PC-3 (cell line): ENCODE measurements around the gene EFCAB11. TPM values are rescaled to one million over a fixed set of nuclear protein-coding genes. Genes with fewer than 3 reads are reported as not detected.

Experiments used
- ATAC-seq: fragments of 200-7000 bp; cut with Tn5 transposase; 2 replicates; pipeline ENCODE4 v1.9.1; 2020; ENCODE audit warnings: mild to moderate bottlenecking, moderate library complexity
- BruUV-seq: library from RNA; stranded (reverse); fragments of 400-500 nt; replicated peaks from 2 replicates; lab custom pipeline; 2021; lab: Mats Ljungman, UMichigan
- CTCF ChIA-PET: fragments of 300-600 bp; sonication (Branson Sonifier 250); formaldehyde crosslinking; loops from one replicate; lab custom pipeline; 2022; ENCODE audit warnings: antibody characterized with exemption; lab: Charles Lee
- POLR2A ChIA-PET: fragments of 300-600 bp; sonication (Branson Sonifier 250); formaldehyde crosslinking; loops from one replicate; lab custom pipeline; 2022; ENCODE audit warnings: antibody characterized with exemption; ENCODE audit not compliant: unreplicated experiment; lab: Charles Lee
- DNase-seq: peaks from one replicate; pipeline ENCODE4 v3.0.0-alpha.2; 2015
- H2AFZ ChIP-seq: fragments of 300-600 bp; sonication (generic); 2 replicates; pipeline ENCODE4 v1.6.0; 2016; ENCODE audit warnings: antibody characterized with exemption, low read length
- H3F3A ChIP-seq: fragments of 300-600 bp; sonication (generic); one replicate; pipeline ENCODE4 v1.6.0; 2017; ENCODE audit warnings: antibody characterized with exemption, low read length, control low read depth, mild to moderate bottlenecking; ENCODE audit not compliant: unreplicated experiment
- H3K27ac ChIP-seq: fragments of 300-600 bp; sonication (generic); 2 replicates; pipeline ENCODE4 v1.5.1; 2016; ENCODE audit warnings: mild to moderate bottlenecking, low read length
- H3K27me3 ChIP-seq: fragments of 300-600 bp; sonication (generic); 2 replicates; pipeline ENCODE4 v1.6.1; 2016; ENCODE audit warnings: low read length, mixed read lengths
- H3K36me3 ChIP-seq: fragments of 300-600 bp; sonication (generic); 2 replicates; pipeline ENCODE4 v1.6.1; 2016; ENCODE audit warnings: low read depth, mixed run types, low read length, mixed read lengths
- H3K4me1 ChIP-seq: fragments of 300-600 bp; sonication (generic); 2 replicates; pipeline ENCODE4 v1.5.1; 2016; ENCODE audit warnings: low read length; ENCODE audit not compliant: insufficient read depth
- H3K4me2 ChIP-seq: fragments of 300-600 bp; sonication (generic); 2 replicates; pipeline ENCODE4 v1.6.0; 2016; ENCODE audit warnings: low read length
- H3K4me3 ChIP-seq: fragments of 300-600 bp; sonication (generic); 2 replicates; pipeline ENCODE4 v1.5.1; 2016; ENCODE audit warnings: mild to moderate bottlenecking, low read length, mixed read lengths
- H3K79me2 ChIP-seq: fragments of 300-600 bp; sonication (generic); 2 replicates; pipeline ENCODE4 v1.6.1; 2017; ENCODE audit warnings: low read length, mixed read lengths
- H3K9ac ChIP-seq: fragments of 300-600 bp; sonication (generic); 2 replicates; pipeline ENCODE4 v1.6.0; 2016; ENCODE audit warnings: mild to moderate bottlenecking, low read length
- H3K9me2 ChIP-seq: fragments of 300-600 bp; sonication (generic); replicated peaks from 2 replicates; pipeline ENCODE4 v1.6.1; 2016; ENCODE audit warnings: mixed run types, low read length, mixed read lengths
- H3K9me3 ChIP-seq: fragments of 300-600 bp; sonication (generic); 2 replicates; pipeline ENCODE4 v1.6.1; 2016; ENCODE audit warnings: low read length, mixed read lengths
- H4K20me1 ChIP-seq: fragments of 300-600 bp; sonication (generic); 2 replicates; pipeline ENCODE4 v1.6.1; 2016; ENCODE audit warnings: low read length, mixed read lengths
- EZH2 ChIP-seq: fragments of 300-600 bp; sonication (generic); IDR thresholded peaks from one replicate; pipeline ENCODE4 v1.6.1; 2017; ENCODE audit warnings: antibody characterized with exemption, mild to moderate bottlenecking, low read length; ENCODE audit not compliant: unreplicated experiment
- EZH2phosphoT487 ChIP-seq: fragments of 300-600 bp; sonication (generic); IDR thresholded peaks from 2 replicates; pipeline ENCODE4 v1.6.1; 2018; ENCODE audit warnings: mild to moderate bottlenecking, antibody characterized with exemption, low read length, borderline replicate concordance
- intact Hi-C: fragments of 100-400 bp; cut with micrococcal nuclease; formaldehyde crosslinking; loops from 2 replicates; pipeline ENCODE4 v1.9.0; 2023
- total RNA-seq: library from RNA; depleted of rRNA; stranded (reverse); fragments of >200 nt; gene quantifications from 2 replicates; pipeline ENCODE4 v1.2.3, GENCODE V29; 2014
- TF ChIP-seq, protein P1 (sequence below): fragments of 300-600 bp; sonication (generic); conservative IDR thresholded peaks from 2 replicates; pipeline ENCODE4 v1.5.1; 2017; ENCODE audit warnings: antibody characterized with exemption, low read depth, mild to moderate bottlenecking, low read length

Gene EFCAB11
- total RNA-seq, 1 experiment from 2014 or later: 7.0 TPM

DNA sequence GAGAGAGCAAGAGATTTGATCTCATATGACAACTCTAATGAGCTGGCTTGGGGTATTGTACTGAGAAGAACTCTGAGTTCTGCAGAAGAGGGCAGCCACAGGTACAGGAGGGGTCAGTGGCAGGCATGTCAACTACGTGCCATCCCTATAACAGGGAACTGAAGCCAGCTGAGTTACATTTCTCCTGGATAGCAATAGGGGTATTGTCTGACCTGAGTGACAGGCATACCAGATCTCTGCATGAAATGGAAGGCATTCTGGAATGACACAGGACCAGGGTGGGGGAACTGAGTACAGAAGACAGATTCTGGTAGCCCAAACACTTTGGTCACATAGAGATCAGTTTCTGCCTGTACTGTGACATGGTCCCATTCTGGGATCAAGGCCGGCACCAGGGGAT is 35.8 kb downstream of the EFCAB11 start:
- no peak overlapping the region for H2AFZ ChIP-seq
- TF ChIP-seq EZH2 (no peak), EZH2phosphoT487 (no peak)
- TF ChIP-seq, protein P1, sequence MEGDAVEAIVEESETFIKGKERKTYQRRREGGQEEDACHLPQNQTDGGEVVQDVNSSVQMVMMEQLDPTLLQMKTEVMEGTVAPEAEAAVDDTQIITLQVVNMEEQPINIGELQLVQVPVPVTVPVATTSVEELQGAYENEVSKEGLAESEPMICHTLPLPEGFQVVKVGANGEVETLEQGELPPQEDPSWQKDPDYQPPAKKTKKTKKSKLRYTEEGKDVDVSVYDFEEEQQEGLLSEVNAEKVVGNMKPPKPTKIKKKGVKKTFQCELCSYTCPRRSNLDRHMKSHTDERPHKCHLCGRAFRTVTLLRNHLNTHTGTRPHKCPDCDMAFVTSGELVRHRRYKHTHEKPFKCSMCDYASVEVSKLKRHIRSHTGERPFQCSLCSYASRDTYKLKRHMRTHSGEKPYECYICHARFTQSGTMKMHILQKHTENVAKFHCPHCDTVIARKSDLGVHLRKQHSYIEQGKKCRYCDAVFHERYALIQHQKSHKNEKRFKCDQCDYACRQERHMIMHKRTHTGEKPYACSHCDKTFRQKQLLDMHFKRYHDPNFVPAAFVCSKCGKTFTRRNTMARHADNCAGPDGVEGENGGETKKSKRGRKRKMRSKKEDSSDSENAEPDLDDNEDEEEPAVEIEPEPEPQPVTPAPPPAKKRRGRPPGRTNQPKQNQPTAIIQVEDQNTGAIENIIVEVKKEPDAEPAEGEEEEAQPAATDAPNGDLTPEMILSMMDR: no peak
- H3K27me3 ChIP-seq: no peaks in the 10 kb centered on the region
- no peak overlapping the region for H3K27ac ChIP-seq
- H3K4me2 ChIP-seq: no peak overlapping the region
- intact Hi-C loops: loop anchor here (5.0 to 10.0 kb wide), 4 partner anchors 144 to 614 kb away; partner anchors contain the start of gene FOXN3
- no peaks in the 10 kb centered on the region for H4K20me1 ChIP-seq
- no peaks in the 10 kb centered on the region for H3K9me3 ChIP-seq
- H3K9me2 ChIP-seq: no peaks in the 10 kb centered on the region
- BruUV-seq: no TSS peak
- ChIA-PET POLR2A (no interaction called here), CTCF (no interaction called here)
- no peak overlapping the region for H3K9ac ChIP-seq
- ATAC-seq (no peak), DNase-seq (no peak)
- no peaks in the 10 kb centered on the region for H3F3A ChIP-seq
- H3K79me2 ChIP-seq: no peaks in the 10 kb centered on the region
- H3K36me3 ChIP-seq: no peaks in the 10 kb centered on the region
- no peak overlapping the region for H3K4me3 ChIP-seq
- peaks cover 46% of the 10 kb centered on the region for H3K4me1 ChIP-seq

DNA sequence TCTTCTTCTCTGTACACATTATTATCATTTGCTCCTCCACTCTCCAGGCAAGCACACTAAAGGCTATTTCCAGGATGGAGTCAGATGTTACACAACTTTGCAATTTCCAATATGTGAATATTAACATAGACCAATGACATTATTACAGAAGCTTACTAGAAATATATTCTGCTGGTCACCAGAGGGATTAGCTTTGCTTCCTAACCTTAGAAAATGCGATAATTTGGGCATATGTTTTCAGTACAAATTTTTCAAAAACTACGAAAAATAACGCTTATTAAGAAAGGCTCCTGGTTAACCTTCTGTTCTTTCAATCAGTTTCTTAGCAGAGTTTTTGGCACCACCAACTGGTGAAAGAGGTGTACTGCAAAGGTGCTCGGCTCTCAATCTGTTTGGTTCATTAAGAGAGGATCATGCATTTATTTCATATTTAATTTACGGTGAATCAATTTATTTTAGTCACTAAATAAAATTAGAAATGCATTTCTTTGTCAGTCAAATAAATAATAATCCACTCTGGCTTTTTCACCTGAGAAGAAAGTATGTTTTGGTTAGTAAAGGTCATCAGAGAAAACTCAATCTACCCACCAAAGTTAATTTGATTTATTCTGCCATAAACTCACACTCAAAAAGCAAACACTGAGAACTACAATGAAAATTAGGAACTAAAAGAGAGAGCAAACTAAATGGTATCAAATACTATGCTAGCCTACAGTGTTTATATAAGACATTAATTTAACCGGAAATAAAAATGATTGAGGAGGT is 39.2 kb downstream of the EFCAB11 start:
- H3K27ac ChIP-seq: peak overlapping the region; percentile 81; the same call in 1 of the 2 replicates
- DNase-seq (peak; percentile 86), ATAC-seq (no peak)
- BruUV-seq: no TSS peak
- H3K9me3 ChIP-seq: no peaks in the 10 kb centered on the region
- H3K9ac ChIP-seq: 0 out of 2 replicates have a peak overlapping the region, but pooled peaks have one; percentile 19
- peak overlapping the region; percentile 48 for H3K4me2 ChIP-seq
- no peak overlapping the region for H3K4me3 ChIP-seq
- H3K9me2 ChIP-seq: no peaks in the 10 kb centered on the region
- ChIA-PET CTCF (no interaction called here), POLR2A (no interaction called here)
- intact Hi-C loops: loop anchor here (1.0 to 10.0 kb wide), 6 partner anchors 58 to 875 kb away; partner anchors contain the start of gene FOXN3
- H3K4me1 ChIP-seq: peaks cover 45% of the 10 kb centered on the region
- TF ChIP-seq, protein P1: peak; percentile 92
- no peak for TF ChIP-seq EZH2
- no peaks in the 10 kb centered on the region for H3K79me2 ChIP-seq
- no peaks in the 10 kb centered on the region for H4K20me1 ChIP-seq
- H2AFZ ChIP-seq: peak overlapping the region; percentile 20; the same call in 1 of the 2 replicates
- no peaks in the 10 kb centered on the region for H3K36me3 ChIP-seq
- H3K27me3 ChIP-seq: no peaks in the 10 kb centered on the region
- H3F3A ChIP-seq: no peaks in the 10 kb centered on the region
